Stimulated activated CD8-positive, alpha-beta memory T cell treated with anti-CD3 and anti-CD28 coated beads, Interleukin-15, amount 100 ng/mL, for 1 hour (primary cell): Measurements from ENCODE around the gene ADAM11.
"Not testable (repeated sequence)": the region's sequence is repeated elsewhere in the genome, so short reads cannot be mapped to it uniquely, and the experiment has no call there.

Source experiments
- DNase-seq: peaks from one replicate; pipeline ENCODE4 v3.0.0-alpha.2; 2020; ENCODE audit warnings: low read depth

ADAM11 gene

DNA sequence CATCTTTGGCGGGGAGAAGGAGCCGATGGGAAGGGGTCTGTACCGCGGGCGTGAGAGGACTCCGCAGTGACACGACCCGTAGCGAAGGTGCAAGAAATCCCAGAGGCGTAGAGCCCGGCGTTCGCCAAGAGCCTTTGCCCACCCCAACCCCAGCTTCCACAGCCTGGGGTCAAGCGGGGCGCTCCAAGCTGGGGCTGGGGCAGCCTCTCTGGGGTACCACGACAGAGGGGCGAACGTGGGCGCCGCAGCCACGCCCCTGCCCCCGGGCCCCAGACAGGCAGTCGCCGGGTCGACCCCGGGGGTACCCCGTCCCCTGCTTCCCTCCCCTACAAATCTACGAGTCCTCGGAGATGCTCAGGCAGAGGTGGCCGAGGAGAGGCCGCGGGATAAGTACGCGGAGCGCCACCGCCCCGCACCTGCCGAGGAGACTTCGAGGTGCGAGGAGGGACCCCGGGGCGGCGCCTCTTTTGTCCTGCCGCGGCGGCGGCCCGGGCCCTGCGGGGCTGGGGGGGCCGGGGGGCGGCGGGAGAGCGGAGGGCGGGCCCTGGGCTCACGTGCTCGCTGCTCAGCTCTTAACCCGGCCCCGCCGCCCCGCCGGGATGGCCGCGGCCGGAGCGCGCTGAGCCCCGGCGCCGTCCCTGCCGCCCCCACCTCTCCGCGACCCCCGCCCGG, at the start of gene ADAM11:
ADAM11 (plus strand) TSS at position 575 of the 672 bp plus-strand sequence. CDS start 212 bp downstream, outside the sequence.
- DNase-seq = no peak

DNA sequence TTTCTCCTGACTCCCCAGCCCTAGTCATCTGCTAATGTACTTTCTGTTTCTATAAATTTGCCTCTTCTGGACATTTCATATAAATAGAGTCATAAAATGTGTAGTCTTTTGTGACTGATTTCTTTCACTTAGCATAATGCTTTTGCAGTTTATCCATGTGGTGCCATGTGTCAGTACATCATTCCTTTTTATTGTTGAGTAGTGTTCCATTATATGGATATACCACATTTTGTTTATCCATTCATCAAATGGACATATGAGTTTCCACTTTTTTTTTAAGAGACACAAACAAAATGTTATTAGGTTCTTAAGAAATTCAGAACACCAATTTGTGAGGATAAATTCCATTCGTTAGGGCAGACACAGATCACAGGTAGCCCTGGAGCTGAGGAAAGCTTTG, 39.3 kb upstream of the ADAM11 start:
- DNase-seq = no peak

DNA sequence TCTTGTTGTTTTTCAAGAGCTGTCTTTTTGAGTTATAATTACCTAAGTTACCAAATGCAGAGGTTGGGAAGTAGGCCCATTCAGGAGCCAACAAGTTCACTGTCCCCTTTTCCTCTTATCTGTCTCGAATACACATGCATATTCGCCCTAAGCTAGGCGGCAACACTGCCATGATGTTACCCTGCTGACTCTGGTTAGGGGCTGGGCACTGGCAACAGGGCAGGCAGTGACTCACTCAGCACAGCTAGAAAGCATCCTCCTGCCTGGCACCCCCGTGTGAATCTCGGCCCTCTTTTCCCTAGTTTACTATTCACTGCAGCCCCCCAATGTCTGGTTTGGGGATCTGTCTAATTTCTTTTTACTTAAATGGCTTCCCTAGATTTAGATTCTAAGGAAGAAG, 36.5 kb upstream of the ADAM11 start:
- no peak for DNase-seq

GRCh38 chr17:44726121-44726520, 32.7 kb upstream of the ADAM11 start:
- not testable (repeated sequence) for DNase-seq

- DNase-seq = no peak
These were observed 25.0 kb upstream of the ADAM11 start for GRCh38 chr17:44733753-44734152.

DNA sequence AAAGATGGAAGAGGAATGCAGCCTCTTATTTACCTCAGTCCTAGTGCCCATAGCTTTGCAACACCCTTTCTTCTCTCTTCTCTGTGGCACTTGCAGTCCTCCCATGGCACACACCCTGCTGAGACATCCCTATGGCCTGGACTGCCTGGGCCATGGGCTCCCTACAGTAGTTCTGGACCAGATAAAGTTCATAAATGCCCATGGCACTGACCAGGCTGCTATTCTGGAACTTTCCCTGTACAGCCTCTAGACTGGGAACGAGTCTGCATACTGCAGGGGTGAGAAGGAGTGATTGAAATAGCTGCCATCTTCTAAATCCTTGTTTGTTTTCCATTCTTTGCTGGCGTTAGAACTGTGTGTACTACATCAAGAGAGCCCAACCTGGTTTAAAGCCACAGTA, 24.5 kb upstream of the ADAM11 start:
- no peak for DNase-seq

DNA sequence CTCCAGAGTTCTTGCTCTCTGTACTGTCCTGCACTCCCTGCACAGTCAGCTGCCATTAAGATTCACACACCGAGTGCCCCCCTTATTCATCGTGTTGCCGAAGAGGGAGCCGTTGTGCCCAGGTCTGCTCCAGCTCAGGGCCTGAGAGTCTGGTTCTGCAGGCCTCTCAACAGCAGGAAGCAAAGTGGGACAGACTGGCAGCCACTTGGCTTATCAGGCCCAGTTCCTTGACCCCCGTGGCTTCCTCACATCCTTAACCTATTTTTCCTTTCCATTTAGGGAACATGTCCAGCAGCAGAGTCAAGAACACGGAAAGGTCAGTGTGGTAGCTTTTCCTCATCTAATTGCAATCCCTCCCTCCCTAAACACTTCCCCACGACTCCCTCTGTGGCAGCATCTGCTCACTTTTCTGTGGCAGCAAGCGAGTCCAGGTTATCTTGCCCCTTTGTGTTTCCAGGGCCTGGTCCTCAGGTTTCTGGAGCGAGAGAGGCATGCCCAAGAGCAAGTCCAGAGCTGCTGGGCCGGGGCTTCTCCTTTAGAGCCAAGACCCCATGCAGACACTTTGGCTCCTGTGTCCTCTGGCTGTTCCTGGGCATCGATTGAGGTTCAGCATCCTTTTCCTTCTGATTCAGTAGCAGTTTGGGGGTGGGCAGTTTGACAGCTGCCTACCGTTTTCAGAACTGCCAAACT, 22.1 kb upstream of the ADAM11 start:
- no peak for DNase-seq

- no peak for DNase-seq
These were observed 20.4 kb upstream of the ADAM11 start for GRCh38 chr17:44738214-44738906.

DNA sequence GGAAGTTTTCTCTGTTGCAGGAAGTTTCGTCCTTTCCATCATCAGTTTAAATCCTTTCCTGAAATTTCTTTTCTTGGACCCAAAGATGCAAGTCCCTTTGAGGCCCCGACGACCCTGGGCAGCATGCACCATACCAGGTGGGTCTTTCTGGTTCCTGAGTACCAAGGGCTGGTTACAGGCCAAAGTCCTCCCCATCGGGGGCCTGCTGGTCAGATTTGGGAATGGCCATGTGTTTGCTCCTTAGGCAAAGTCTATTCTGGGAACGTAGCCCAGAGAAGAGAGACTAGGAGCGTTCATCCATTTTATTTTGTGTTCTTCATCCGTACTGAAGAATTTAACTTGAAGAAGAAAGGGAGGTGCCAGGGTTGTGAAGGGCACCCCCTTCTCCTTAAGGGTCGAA, 17.5 kb upstream of the ADAM11 start:
- no peak for DNase-seq

- no peak for DNase-seq
These were observed 13.5 kb upstream of the ADAM11 start for GRCh38 chr17:44745301-44745700.

- DNase-seq = not testable (repeated sequence)
These were observed 13.1 kb upstream of the ADAM11 start for GRCh38 chr17:44745738-44746137.

GRCh38 chr17:44747566-44747965, 11.2 kb upstream of the ADAM11 start:
- no peak for DNase-seq

DNA sequence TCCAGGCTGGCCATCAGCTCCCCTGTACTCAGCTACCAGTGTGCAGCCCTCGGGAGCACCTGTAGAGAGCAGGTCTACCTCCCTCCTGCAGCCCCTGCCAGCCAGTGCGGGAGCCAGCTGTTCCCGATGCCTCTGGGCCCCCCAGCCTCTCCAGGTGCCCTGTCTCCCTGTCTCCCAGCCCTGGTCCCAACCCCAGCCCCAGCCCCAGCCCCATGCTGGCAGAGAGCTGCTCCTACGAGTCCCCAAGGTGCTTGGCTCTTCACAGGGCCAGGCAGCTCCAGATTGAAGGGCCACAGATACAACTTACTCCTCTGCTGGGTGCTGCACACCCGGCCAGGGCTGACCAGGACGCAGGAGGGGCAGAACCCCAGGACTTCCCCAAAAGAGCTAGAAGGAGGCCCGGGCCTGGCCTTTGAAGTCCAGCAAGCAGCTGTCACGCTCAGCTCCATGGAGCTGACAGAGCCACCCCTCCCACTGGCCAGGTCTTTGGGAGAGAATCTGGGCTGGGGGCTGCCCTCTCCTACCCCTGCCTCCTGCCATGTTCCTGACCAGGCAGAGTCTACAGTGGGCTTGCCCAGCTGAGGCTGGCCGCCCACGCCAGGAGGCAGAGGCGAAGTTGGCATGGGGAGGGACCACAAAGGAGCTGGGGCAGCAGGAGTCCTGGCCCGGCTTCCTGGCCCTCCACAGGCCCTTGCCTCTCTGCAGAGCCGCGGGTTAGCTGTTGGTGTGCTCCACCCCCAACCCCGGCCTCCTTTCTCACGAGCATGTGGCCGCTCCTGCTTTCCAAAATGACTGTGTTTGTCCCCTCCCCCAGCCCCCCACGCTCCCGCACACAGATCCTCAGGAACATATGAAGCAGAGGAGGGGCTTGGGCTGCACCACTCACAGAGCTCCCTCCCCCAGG, 9.5 kb upstream of the ADAM11 start:
- no peak for DNase-seq

DNA sequence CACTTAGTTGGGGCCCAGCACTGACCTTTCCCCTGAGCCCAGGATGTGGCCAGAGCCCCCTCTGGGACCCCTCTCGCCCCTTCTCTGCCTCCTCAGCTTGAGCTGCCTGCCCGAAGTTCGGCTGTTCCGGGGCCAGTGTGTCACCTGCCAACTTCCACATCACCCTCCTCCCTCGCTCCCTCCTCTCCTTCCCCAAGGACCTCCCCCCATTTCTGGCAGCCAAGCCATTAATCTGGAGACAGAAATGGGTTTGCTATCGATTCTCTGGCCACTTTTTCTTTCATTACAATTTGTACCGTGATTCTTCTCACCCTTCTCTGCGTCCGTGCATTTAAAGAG, 8.8 kb upstream of the ADAM11 start:
- DNase-seq = no peak

DNA sequence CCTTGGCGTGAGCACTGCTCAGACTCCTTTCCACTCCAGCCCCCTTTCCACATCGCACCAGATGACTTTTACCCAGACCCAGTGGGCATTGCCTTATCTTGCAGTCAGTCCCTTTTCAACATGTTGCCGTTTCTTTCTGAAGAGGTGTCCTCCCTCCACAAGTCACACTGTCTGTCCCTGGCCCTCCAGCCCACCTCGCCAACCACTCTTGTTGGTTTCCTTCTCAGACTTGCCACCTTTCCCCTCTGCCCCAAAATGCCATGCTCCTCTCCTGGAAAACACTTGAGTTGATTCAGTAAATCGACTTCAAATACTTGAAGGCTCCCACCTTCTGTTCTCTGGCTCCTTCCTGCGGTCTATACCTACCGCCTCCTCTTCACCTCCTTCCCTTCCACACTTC, 7.5 kb upstream of the ADAM11 start:
- no peak for DNase-seq

GRCh38 chr17:44751806-44752205, 7.0 kb upstream of the ADAM11 start:
- DNase-seq = no peak

DNA sequence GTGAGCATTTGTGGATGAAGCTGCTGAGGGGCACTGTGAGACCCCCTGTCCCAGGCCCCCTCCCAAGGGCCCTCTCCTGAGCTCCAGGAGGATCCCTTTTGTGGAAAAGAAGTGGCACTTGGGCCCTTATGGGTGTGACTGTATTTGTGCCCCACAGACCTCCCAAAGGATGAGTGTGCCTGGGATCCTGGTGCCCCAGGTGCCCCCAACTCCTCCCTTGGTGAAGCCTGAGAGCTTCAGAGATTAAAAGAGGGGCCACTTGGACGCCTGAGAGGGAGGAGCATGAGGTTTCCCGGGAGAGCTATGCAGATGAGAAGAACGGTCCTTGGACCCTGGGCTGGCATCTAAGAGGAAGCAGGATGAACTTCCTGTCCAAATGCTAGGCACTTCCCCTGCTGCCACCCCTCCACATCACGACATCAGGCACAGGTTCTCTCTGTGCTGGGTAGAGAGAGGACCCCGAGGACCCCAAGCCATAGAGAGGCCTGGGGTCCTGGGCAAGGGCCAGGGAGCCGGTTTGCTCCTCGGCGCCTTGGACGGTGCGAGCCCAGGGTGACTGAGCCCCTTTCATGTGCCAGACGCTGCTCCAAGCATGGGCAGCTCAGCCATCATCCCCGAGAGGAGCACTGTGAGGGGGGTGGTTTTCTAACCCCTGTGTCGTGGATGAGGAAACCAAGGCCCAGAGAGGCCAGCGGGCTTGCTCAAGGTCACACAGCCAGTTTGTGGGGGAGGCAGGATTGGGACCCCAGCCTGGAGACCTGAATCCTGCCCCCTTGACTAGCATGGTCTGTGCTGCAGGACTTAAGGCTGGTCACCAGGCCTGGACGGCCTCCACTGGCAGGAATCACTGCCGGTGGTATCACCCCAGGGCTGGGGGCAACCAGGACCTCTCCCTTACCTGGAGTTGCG, 5.6 kb upstream of the ADAM11 start:
- no peak for DNase-seq

- DNase-seq = no peak
These were observed 4.5 kb upstream of the ADAM11 start for GRCh38 chr17:44754276-44754675.

DNA sequence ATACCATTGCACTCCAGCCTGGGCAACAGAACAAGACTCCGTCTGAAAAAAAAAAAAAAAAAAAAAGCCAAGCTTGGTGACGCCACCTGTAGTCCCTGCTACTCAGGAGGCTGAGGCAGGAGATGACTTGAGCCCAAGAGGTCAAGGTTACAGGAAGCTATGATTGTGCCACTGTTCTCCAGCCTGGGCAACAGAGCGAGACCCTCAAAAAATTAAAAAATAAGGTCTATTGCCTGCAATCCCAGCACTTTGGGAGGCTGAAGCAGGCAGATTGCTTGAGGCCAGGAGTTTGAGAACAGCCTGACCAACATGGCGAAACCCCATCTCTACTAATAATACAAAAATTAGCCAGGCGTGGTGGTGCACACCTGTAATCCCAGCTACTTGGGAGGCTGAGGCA, 3.6 kb upstream of the ADAM11 start:
- DNase-seq = not testable (repeated sequence)

DNA sequence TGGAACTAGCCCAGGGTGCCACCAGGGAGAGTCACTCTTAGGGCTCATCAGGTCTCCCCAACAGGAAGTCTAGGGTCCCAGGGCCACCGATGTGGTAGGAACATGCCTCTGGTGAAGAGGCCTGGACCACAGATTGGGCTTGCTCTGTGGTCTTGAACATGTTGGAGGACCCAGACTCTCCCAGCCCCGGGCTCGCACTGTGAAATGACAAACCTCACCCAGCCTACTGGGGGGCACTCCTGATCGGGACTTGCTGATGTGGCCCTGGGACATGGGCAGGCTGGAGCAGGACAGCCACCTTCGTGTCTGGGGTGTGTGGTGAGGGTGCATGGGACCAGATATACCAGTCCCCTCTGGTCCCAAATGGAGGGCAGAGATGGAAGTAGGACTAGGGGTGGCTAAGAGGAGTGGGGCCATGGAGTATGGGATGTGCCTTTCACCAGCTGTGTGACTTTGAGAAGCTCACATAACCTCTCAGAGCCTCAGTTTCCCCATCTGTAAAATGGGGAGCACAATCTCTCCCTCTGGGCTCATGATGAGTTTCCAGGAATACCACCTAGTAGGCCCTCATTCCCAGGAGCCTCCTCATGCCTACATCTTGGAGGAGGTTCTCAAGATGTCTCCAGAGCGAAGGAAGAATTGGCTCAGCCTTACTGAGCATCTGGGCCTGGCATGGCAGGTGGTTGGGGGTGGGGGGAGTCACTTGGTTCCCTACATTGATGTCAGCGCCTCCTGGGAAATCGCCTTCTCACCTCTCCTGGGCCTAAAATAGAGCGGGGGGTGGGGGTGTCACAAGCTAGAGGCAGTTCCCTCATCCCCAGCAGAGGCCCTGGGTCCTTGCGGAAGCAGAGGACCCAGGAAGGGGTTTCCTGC, 1.5 kb upstream of the ADAM11 start:
- DNase-seq = no peak
